Stimulated activated naive CD8-positive, alpha-beta T cell treated with anti-CD3 and anti-CD28 coated beads, Interleukin-15, Interleukin-2, amounts not matched to agents 100 ng/mL and 50 ng/mL, for 24 hours (primary cell): ENCODE measurements around the gene SLC44A1.

Experiments
- H3K27ac Mint-ChIP-seq: one replicate; pipeline ENCODE4 v1.8.0; 2021; ENCODE audit warnings: mild to moderate bottlenecking, mixed read lengths
- H3K27me3 Mint-ChIP-seq: one replicate; pipeline ENCODE4 v1.8.0; 2021; ENCODE audit warnings: mixed read lengths
- H3K36me3 Mint-ChIP-seq: one replicate; pipeline ENCODE4 v1.8.0; 2021; ENCODE audit warnings: low read depth, mixed read lengths
- H3K4me1 Mint-ChIP-seq: one replicate; pipeline ENCODE4 v1.8.0; 2021; ENCODE audit warnings: low read depth, mixed read lengths
- H3K4me3 Mint-ChIP-seq: one replicate; pipeline ENCODE4 v1.8.0; 2021; ENCODE audit warnings: mild to moderate bottlenecking, mixed read lengths
- H3K9me3 Mint-ChIP-seq: one replicate; pipeline ENCODE4 v1.8.0; 2021; ENCODE audit warnings: mixed read lengths

Gene SLC44A1

DNA sequence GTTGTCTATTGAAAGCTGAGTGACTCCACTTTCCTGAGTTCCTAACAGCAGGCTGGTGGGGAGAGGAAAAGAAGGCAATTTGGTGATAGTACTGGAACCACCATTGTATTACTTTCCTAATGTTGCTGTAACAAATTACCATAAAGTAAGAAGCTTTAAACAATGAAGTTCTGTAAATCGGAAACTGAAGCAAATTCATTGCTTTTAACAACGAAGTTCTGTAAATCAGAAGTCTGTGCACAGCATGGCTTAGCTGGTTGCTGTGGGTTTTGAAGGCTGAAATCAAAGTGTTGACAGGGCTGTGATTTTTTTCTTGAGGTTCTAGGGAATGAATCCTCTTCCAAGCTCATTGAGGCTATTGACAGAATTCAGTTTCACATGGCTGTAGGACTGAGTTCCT is 72.3 kb downstream of the SLC44A1 start:
- Mint-ChIP-seq H3K9me3 (no peaks in the 10 kb centered on the region), H3K27me3 (no peaks in the 10 kb centered on the region), H3K36me3 (peaks cover 7% of the 10 kb centered on the region), H3K4me3 (no peak overlapping the region), H3K4me1 (peaks cover 4% of the 10 kb centered on the region), H3K27ac (no peak overlapping the region)

DNA sequence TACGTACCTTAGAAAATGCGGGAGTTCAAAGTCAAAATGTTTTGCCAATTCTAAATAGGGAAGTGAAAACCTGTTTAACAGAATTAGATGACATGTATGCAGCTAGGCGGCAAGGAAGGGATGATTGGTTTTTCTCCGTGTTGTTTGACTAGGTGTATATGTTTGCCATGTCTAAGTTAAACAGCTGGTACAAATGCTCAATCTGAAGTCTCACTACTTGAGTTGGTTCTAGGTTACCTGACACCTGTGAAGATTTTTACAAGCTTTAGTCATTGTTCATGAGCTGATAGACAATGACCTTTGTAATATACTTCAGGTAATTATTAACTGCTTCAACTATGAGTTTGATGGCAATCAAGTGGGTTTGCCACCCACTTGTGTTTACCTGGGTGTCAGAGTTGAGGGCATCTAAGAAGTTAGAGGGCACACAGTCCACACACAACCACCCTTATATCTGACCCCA is 74.3 kb downstream of the SLC44A1 start:
- Mint-ChIP-seq H3K4me1 (peaks cover 4% of the 10 kb centered on the region), H3K4me3 (no peak overlapping the region), H3K27ac (no peak overlapping the region), H3K36me3 (peaks cover 7% of the 10 kb centered on the region), H3K9me3 (no peaks in the 10 kb centered on the region), H3K27me3 (no peaks in the 10 kb centered on the region)

DNA sequence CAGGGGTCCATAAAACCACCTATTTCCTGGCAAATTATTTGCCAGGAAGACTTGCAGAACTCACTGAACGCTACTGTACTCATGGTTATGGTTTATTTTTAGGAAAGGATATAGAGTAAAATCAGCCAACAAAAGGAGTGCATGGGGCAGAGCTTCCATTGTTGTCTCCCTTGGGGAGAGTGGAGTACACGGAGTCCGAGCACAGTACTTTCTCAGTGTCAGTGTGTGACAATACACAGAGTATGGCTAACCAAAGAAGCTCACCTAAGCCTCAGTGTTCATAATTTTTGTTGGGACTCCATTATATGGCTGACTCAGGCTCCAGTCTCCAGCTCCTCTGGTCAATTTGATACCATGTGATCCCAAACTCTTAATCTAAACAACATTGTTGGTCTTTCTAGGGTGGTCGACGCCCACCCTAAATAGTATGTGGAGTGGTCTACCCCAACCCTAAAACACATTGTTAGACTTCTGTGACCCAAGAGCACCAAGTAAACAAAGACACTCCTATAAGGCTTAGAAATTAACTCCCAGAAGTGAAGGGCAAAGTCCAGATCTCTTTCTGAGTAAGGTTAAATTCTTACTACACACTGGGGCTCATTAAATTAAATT is 74.9 kb downstream of the SLC44A1 start:
- Mint-ChIP-seq H3K4me3 (no peak overlapping the region), H3K36me3 (peaks cover 7% of the 10 kb centered on the region), H3K4me1 (peaks cover 4% of the 10 kb centered on the region), H3K27me3 (no peaks in the 10 kb centered on the region), H3K9me3 (no peaks in the 10 kb centered on the region), H3K27ac (no peak overlapping the region)

DNA sequence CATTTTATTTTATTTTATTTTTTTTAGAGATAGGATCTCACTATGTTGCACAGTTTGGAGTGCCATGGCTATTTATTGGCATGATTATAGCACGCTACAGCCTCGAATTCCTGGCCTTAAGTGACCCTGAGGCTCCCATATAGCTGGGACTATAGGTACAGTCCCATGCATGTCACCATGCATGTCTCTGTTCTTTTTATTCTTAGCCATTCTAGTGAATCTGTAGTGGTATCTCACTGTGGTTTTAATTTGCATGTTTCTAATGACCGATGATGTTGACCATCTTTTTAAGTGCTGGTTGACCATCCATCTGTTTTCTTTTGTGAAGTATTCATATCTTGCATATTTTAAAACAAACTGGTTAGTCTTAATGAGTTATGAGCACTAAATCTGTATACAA is 76.1 kb downstream of the SLC44A1 start:
- H3K36me3 Mint-ChIP-seq = peaks cover 7% of the 10 kb centered on the region
- no peak overlapping the region for H3K27ac Mint-ChIP-seq
- no peaks in the 10 kb centered on the region for H3K27me3 Mint-ChIP-seq
- H3K4me1 Mint-ChIP-seq = peaks cover 4% of the 10 kb centered on the region
- H3K4me3 Mint-ChIP-seq = no peak overlapping the region
- no peaks in the 10 kb centered on the region for H3K9me3 Mint-ChIP-seq

DNA sequence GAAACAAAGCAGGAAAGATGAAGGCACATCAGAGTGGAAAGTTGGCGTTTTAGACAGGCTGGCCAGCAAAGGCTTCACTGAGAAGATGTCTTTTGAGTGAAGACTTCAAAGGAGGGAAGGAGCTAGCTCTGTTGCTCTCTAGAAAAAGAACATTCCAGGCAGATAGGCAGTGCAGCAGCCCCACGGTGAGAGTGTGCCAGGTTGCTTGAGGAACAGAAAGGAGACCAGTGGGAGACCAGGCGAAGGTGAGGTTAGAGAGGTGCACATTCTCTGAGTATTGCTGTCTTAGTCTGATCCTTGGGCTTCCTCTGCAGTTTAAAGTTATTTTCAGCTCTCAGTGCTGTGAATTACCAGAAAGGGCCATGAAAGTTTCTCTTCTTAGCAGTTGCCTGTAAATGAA is 83.8 kb downstream of the SLC44A1 start:
- Mint-ChIP-seq H3K4me1 (peaks cover 9% of the 10 kb centered on the region), H3K27ac (no peak overlapping the region), H3K4me3 (no peak overlapping the region), H3K36me3 (no peaks in the 10 kb centered on the region), H3K27me3 (no peaks in the 10 kb centered on the region), H3K9me3 (no peaks in the 10 kb centered on the region)

DNA sequence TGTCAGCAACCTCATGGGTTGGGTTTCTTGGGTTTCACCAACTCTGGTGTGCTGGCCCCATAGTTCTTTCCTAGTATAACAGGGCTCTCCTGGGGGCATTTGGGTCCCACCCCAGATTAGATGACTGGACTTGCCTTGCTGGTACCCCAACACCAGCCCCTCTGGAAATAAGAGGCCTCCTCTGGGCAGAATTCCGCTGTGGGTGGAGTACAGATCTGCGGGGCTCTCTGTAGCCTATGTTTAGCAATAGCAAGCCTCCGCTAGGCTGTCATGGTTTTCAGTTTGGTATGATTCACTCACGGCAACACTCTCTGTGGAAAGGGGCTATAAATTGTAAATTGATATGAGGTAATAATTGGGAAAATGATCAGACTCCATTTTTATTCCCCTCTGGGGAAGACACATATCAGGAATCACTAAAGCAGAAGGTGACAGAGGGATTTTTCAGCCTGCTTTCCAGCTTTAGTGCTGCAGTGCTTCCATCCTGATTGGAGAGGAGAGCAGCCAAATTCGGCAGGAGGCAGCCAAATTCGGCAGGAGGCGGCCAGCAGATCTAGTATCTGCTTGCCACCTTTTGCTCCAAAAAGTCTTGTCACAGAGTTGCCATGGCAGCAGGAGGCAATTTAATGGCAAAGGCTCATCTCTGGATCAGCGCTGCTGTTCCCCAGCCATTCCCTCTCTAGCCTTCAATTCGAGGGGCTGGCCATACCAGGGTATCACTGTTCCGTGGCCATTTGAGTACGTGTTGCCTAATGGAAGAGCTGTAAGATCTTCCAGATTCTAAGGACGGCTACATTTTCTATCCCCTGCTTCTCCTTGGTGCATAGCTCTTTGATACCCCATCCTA is 84.6 kb downstream of the SLC44A1 start:
- Mint-ChIP-seq H3K4me1 (peaks cover 9% of the 10 kb centered on the region), H3K27me3 (no peaks in the 10 kb centered on the region), H3K9me3 (no peaks in the 10 kb centered on the region), H3K36me3 (no peaks in the 10 kb centered on the region), H3K4me3 (no peak overlapping the region), H3K27ac (no peak overlapping the region)

DNA sequence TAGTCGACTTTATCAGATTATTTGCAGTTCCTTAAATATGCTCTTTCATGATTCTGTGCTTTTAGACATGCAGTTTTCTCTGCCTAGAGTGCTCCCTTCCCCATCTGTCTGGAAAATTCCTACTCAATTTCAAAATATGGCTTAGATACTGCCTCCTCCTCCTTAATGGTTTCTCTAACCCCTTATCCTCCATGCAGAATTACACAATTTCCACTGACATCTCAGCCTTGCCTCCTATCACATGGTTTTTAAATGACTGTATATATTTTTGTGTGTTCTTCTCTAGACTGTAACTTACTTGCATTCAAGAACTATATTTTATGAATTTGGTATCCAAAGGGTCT is 85.2 kb downstream of the SLC44A1 start:
- Mint-ChIP-seq H3K9me3 (no peaks in the 10 kb centered on the region), H3K27ac (no peak overlapping the region), H3K4me1 (peaks cover 9% of the 10 kb centered on the region)

DNA sequence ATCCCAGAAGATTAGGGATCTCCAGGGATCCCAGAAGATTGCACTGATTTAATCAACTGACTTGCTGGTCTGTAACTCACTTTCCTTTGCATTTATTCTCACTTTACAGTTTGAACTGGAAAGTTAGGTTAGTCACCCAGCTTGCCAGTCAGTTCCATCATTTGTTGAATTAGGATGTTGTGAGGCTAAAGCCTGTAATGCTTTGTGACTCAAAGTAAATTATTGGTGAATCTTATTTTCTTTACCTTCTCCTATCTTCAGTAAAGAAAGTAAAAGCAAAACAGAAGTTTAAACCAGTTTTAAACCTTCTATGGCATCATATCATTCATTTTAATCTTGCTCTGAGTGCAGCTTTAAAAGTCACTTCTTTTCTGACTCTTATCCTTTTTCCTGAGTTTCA is 85.8 kb downstream of the SLC44A1 start:
- no peak overlapping the region for H3K4me3 Mint-ChIP-seq
- H3K27me3 Mint-ChIP-seq = no peaks in the 10 kb centered on the region
- H3K4me1 Mint-ChIP-seq = peaks cover 9% of the 10 kb centered on the region
- H3K9me3 Mint-ChIP-seq = no peaks in the 10 kb centered on the region
- H3K36me3 Mint-ChIP-seq = no peaks in the 10 kb centered on the region
- no peak overlapping the region for H3K27ac Mint-ChIP-seq

More for the DNA sequence above, 85.2 kb downstream of the SLC44A1 start:
- Mint-ChIP-seq H3K36me3 (no peaks in the 10 kb centered on the region), H3K27me3 (no peaks in the 10 kb centered on the region), H3K4me3 (no peak overlapping the region)

DNA sequence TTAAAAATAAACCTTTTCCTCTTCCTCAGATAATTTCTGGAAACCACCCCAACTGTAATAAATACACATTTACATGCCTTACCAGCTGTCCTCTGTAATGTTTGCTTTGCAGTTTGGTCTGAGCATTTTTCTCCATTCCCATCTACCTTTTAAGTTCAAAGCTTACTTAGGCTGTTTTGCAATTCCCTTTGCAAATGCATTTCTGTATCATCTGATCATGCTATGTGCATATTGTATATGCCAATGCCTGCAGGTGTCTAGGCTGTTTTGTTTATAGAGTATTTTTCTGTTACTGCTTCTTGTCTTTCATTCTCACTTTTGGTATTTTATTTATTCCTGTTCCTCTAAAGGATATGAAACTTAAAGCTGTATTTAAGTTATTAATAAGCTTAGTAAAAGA is 86.3 kb downstream of the SLC44A1 start:
- Mint-ChIP-seq H3K4me1 (peaks cover 9% of the 10 kb centered on the region), H3K27me3 (no peaks in the 10 kb centered on the region), H3K36me3 (no peaks in the 10 kb centered on the region), H3K27ac (no peak overlapping the region), H3K9me3 (no peaks in the 10 kb centered on the region), H3K4me3 (no peak overlapping the region)

DNA sequence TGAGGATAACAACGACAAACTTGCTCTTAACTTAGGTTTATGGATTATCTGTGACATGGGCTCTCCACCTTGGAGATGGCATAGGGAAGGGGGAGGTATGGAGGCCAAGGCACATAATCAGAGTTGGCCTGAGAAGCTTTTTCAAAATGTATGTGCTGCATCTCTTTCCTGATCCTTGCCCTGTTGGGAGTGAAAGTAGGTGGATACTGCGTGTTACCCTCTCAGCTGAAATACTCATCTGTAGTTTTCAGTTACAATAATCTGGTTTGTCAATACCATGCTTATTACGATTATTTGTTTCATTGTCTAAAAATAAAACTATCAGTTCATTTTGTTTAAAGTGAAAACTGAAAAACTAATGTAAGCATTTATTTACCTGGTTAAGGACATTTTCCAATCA is 86.7 kb downstream of the SLC44A1 start:
- H3K4me1 Mint-ChIP-seq = peaks cover 9% of the 10 kb centered on the region
- H3K36me3 Mint-ChIP-seq = peaks cover under 1% of the 10 kb centered on the region
- H3K4me3 Mint-ChIP-seq = no peak overlapping the region
- no peaks in the 10 kb centered on the region for H3K27me3 Mint-ChIP-seq
- no peak overlapping the region for H3K27ac Mint-ChIP-seq
- H3K9me3 Mint-ChIP-seq = no peaks in the 10 kb centered on the region

DNA sequence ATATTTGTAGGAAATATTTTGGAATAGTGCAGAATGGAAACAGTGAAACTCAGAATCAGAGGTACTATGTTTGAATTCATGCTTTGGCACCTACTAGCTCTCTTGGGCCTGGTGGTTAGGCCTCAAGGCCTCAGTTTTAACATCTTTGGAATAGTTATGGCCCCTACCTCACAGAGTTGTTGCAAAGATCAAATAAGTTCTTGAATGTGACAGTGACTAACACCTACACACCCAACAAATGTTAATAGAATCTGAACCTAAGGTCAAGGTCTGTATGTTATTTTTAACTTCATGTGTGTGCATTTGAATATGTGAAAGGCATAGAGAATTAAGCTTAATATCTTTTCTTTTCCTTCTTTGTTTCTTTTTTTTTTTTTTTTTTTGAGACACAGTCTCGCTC is 87.3 kb downstream of the SLC44A1 start:
- Mint-ChIP-seq H3K27me3 (no peaks in the 10 kb centered on the region), H3K4me1 (peaks cover 9% of the 10 kb centered on the region), H3K36me3 (peaks cover 6% of the 10 kb centered on the region), H3K27ac (no peak overlapping the region), H3K4me3 (no peak overlapping the region), H3K9me3 (no peaks in the 10 kb centered on the region)

DNA sequence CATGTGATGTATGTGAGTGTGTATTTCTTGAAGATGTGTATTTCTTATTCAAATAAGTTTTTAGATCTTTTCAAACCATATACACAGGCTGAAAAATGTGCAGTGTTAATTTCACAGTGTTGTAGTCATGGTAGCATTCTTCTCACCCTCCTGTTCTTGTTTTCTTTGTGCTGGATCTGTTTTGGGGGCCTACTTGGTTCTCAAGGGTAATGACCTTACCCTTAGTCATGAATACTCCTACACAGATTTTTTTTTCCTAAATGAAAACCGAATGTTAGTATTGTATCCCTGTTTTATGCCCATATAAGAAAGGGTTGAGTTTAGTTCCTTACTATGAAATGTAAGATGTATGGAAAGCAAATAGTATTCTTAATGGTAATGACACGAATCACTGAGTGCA is 88.0 kb downstream of the SLC44A1 start:
- no peak overlapping the region for H3K4me3 Mint-ChIP-seq
- no peak overlapping the region for H3K27ac Mint-ChIP-seq

DNA sequence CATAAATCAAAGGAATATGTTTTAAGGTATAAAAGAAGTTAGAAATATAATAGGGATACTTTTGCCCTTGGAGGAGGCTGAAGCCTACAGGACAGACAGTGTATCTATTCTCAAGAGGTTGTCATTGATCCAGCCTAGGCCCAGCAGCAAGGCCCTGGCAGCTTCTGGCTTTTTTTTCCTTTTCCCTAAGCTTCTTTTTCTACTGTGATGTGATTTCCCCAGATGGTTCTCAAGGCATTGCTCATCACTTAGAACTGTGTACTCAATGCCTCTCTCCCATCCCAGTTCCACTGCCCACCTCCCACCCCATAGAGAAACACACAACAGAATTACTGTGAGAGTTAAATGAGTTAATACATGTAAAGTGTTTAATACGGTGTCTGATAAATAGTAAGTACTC is 88.6 kb downstream of the SLC44A1 start:
- Mint-ChIP-seq H3K4me1 (peaks cover 9% of the 10 kb centered on the region), H3K27ac (no peak overlapping the region), H3K36me3 (peaks cover 16% of the 10 kb centered on the region), H3K4me3 (no peak overlapping the region), H3K27me3 (no peaks in the 10 kb centered on the region), H3K9me3 (no peaks in the 10 kb centered on the region)

More for the DNA sequence above, 88.0 kb downstream of the SLC44A1 start:
- Mint-ChIP-seq H3K36me3 (peaks cover 12% of the 10 kb centered on the region), H3K4me1 (peaks cover 9% of the 10 kb centered on the region), H3K27me3 (no peaks in the 10 kb centered on the region), H3K9me3 (no peaks in the 10 kb centered on the region)

DNA sequence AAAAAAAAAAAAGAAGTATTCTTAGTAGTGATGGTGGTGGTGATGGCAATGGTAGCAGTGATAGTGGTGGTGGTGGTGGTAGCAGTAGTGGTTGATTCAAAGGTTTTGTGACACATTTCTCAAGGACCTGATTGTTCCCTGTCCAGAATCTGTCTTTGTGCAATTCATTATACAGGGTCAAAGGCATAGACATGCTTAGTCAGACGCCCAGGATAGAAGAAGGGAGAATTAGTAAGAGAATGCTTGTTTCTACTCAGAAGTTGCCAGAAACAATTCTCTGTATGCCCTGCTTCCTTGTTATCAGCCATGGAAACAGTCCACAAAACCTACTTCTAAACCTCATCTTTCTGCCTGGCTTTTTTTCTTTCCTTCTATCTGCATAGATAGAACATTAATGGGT is 89.4 kb downstream of the SLC44A1 start:
- Mint-ChIP-seq H3K4me1 (peaks cover 9% of the 10 kb centered on the region), H3K9me3 (no peaks in the 10 kb centered on the region), H3K27ac (no peak overlapping the region), H3K4me3 (no peak overlapping the region), H3K36me3 (peaks cover 16% of the 10 kb centered on the region), H3K27me3 (no peaks in the 10 kb centered on the region)

DNA sequence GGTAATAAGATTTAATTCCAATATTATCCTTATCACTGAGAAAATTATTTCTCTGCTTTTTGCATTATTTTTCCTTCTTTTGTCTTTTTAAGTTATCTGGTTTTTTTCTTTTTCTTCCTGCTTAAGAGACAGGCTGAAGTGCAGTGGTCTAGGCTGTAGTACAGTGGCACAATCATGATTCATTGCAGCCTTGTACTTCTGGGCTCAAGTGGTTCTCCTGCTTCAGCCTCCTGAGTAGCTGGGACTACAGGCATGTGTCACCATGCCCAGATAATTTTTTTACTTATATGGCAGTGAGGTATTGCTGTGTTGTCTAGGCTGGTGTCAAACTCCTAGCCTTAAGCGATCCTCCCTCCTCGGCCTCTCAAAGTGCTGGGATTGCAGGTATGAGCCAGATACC is 93.9 kb downstream of the SLC44A1 start:
- Mint-ChIP-seq H3K4me1 (peaks cover 29% of the 10 kb centered on the region), H3K27me3 (no peaks in the 10 kb centered on the region), H3K4me3 (no peak overlapping the region), H3K9me3 (no peaks in the 10 kb centered on the region), H3K36me3 (peaks cover 16% of the 10 kb centered on the region), H3K27ac (no peak overlapping the region)

DNA sequence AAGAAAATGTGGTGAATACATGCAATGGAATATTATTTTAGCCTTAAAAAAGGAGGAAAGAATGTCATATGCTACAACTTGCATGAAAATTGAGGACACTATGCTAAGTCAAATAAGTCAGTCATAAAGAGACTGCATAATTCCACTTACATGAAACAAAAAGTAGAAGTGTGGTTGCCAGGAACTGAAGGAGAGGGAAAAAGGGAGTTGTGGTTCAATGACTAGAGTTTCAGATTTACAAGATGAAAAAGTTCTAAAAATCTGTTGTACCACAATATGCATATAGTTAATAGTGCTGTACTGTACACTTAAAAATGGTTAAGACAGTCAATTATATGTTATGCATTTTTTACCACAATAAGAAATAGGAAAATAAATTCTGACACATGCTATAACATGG is 95.4 kb downstream of the SLC44A1 start:
- H3K27ac Mint-ChIP-seq = no peak overlapping the region

More for the DNA sequence above, 95.4 kb downstream of the SLC44A1 start:
- H3K4me3 Mint-ChIP-seq = no peak overlapping the region
- H3K27me3 Mint-ChIP-seq = no peaks in the 10 kb centered on the region
- peaks cover 29% of the 10 kb centered on the region for H3K4me1 Mint-ChIP-seq
- no peaks in the 10 kb centered on the region for H3K9me3 Mint-ChIP-seq
- peaks cover 16% of the 10 kb centered on the region for H3K36me3 Mint-ChIP-seq
